Hematopoietic multipotent progenitor cell treated with erythropoietin and hydrocortisone succinate and interleukin-3 and kit ligand, for 8 days (in vitro differentiated cells): ENCODE measurements around the gene UBQLN4.

Experiments used
- DNase-seq: peaks from one replicate; pipeline ENCODE4 v3.0.0-alpha.2; 2015

Gene UBQLN4

GRCh38 chr1:156006666-156007376 is 46.8 kb downstream of the UBQLN4 start:
- no peak for DNase-seq

- DNase-seq: no peak
These were observed 48.6 kb downstream of the UBQLN4 start for GRCh38 chr1:156004843-156005584.

DNA sequence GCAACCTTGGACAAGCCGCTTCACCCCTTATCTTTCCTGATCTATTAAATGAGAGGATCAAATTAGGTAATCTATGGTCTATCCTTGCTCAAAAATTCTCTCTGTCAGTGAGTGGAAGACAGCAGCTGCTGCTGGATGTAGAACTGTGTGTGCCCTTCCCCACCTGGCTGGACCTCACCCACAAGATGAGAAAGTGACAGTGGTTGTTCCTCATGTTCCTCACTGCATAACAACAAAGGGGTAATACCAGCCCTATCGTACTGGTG is 49.7 kb downstream of the UBQLN4 start:
- no peak for DNase-seq

GRCh38 chr1:156002188-156002911 is 51.2 kb downstream of the UBQLN4 start:
- DNase-seq: no peak

GRCh38 chr1:156001662-156002171 is 51.9 kb downstream of the UBQLN4 start:
- peak; percentile 49 for DNase-seq

GRCh38 chr1:156001021-156001661 is 52.5 kb downstream of the UBQLN4 start:
- no peak for DNase-seq

- no peak for DNase-seq
These were observed 53.6 kb downstream of the UBQLN4 start for GRCh38 chr1:155999964-156000363.

- no peak for DNase-seq
These were observed 57.4 kb downstream of the UBQLN4 start for GRCh38 chr1:155996166-155996565.

DNA sequence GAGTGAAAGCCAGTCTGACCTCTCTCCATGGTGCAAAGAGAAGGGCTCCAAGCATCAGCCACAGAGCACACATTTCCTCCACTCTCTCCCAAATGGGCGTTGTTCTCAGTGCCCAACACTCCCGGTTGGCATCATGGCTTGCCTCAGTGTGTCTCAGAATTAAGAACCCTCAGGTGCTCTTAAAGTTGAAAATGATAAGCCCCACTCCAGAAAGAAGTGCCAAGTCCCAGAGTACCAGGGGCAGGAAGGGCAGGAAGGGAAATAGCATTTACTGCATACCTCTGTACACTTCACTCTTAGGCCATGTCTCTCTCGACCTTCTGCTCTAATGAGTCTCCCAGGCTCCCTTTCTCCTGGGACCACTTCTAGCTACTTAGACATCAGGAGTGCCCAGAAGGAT is 60.0 kb downstream of the UBQLN4 start:
- no peak for DNase-seq

- no peak for DNase-seq
These were observed 63.4 kb downstream of the UBQLN4 start for GRCh38 chr1:155990005-155990739.

DNA sequence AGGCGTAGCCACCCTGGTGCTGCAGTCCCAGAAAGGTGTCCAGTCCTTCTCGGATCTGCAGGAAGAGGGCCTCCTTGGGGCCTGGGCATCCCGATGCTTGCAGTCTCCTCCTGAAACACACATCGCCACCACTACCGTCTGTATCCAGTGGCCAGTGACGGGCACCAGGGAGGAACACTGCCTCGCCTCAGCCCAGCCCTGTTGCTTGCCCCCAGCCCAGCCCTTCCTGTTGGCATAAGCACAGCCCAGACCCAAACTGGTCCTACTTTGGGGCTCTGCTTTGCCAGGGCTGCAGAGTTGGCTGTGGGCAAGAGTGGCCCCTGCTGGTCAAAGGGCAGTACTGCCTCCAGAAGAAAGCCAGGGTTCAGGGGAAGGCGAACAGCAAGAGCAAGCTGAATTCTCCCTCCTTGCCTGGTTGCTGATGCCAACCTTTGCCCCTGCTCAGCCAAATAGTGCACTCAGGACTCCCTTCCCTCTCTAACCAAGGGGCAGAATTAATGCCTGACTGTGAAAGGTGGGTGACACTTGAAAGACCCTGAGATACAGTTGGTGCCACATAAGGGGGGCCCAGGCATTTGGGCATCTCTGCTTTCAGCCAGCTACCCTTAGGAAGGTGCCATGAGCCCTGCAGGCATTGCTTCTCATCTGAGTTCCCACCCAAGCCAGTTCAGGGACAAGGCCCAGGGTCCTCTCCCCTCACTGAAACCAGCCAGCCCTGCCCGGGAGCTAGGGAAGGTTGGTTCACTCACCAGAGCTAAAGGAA is 64.2 kb downstream of the UBQLN4 start:
- DNase-seq: peak; percentile 78
